Parathyroid adenoma (tissue), 2 donors: Measurements from ENCODE around the gene ANXA1.

ENCODE experiments used
- H2AFZ ChIP-seq: fragments of 300-600 bp; sonication (generic); one replicate; pipeline ENCODE4 v1.7.0; 2017; ENCODE audit warnings: antibody characterized with exemption, mild to moderate bottlenecking
- H3K27ac ChIP-seq: fragments of 300-600 bp; sonication (generic); one replicate; pipeline ENCODE4 v1.7.0; 2017
- H3K27me3 ChIP-seq: fragments of 300-600 bp; sonication (generic); one replicate; pipeline ENCODE4 v1.7.0; 2017; ENCODE audit warnings: low read length; ENCODE audit not compliant: control insufficient read depth, insufficient read depth
- H3K36me3 ChIP-seq: fragments of 300-600 bp; sonication (generic); one replicate; pipeline ENCODE4 v1.7.0; 2017; ENCODE audit warnings: low read length; ENCODE audit not compliant: control insufficient read depth, insufficient read depth
- H3K4me1 ChIP-seq: fragments of 300-600 bp; sonication (generic); one replicate; pipeline ENCODE4 v1.7.0; 2017; ENCODE audit warnings: control low read depth
- H3K4me2 ChIP-seq: fragments of 300-600 bp; sonication (generic); one replicate; pipeline ENCODE4 v1.7.0; 2017; ENCODE audit warnings: low read length
- H3K4me3 ChIP-seq: fragments of 300-600 bp; sonication (generic); one replicate; pipeline ENCODE4 v1.7.0; 2017; ENCODE audit warnings: low read depth, low read length
- H3K79me2 ChIP-seq: fragments of 300-600 bp; sonication (generic); one replicate; pipeline ENCODE4 v1.7.0; 2017; ENCODE audit warnings: control low read depth
- H3K9ac ChIP-seq: fragments of 300-600 bp; sonication (generic); one replicate; pipeline ENCODE4 v1.7.0; 2017; ENCODE audit warnings: mild to moderate bottlenecking
- H3K9me3 ChIP-seq: fragments of 300-600 bp; sonication (generic); one replicate; pipeline ENCODE4 v1.7.0; 2017; ENCODE audit warnings: low read length; ENCODE audit not compliant: control insufficient read depth
- CTCF ChIP-seq: fragments of 300-600 bp; sonication (generic); IDR thresholded peaks from one replicate; pipeline ENCODE4 v1.7.0; 2017; ENCODE audit warnings: antibody characterized with exemption, mild to moderate bottlenecking
- donor health status: primary hyperparathyroidism.

Gene ANXA1

GRCh38 chr9:73143711-73144328, 7.8 kb upstream of the ANXA1 start:
- H3K4me3 ChIP-seq: no peak overlapping the region
- H3K27ac ChIP-seq: no peak overlapping the region
- H2AFZ ChIP-seq: no peak overlapping the region
- no peaks in the 10 kb centered on the region for H3K36me3 ChIP-seq
- H3K4me2 ChIP-seq: peak overlapping the region; percentile 34
- H3K9ac ChIP-seq: no peak overlapping the region
- H3K4me1 ChIP-seq: no peaks in the 10 kb centered on the region
- no peak for TF ChIP-seq CTCF
- no peaks in the 10 kb centered on the region for H3K27me3 ChIP-seq
- no peaks in the 10 kb centered on the region for H3K9me3 ChIP-seq
- H3K79me2 ChIP-seq: no peaks in the 10 kb centered on the region

- Histone ChIP-seq H3K4me1 (no peaks in the 10 kb centered on the region), H2AFZ (no peak overlapping the region), H3K4me2 (no peak overlapping the region), H3K27ac (no peak overlapping the region), H3K36me3 (no peaks in the 10 kb centered on the region), H3K9me3 (no peaks in the 10 kb centered on the region), H3K4me3 (no peak overlapping the region), H3K9ac (no peak overlapping the region), H3K79me2 (no peaks in the 10 kb centered on the region), H3K27me3 (no peaks in the 10 kb centered on the region)
- TF ChIP-seq CTCF: no peak
Measured at GRCh38 chr9:73146111-73146815, 5.4 kb upstream of the ANXA1 start.

GRCh38 chr9:73148447-73148937, 3.2 kb upstream of the ANXA1 start:
- Histone ChIP-seq H3K27ac (no peak overlapping the region), H3K4me1 (no peaks in the 10 kb centered on the region), H3K9ac (no peak overlapping the region), H3K4me2 (no peak overlapping the region), H3K9me3 (no peaks in the 10 kb centered on the region), H3K4me3 (no peak overlapping the region), H3K27me3 (no peaks in the 10 kb centered on the region), H3K36me3 (no peaks in the 10 kb centered on the region), H3K79me2 (no peaks in the 10 kb centered on the region), H2AFZ (no peak overlapping the region)
- TF ChIP-seq CTCF: no peak

- H3K4me2 ChIP-seq: peak overlapping the region; percentile 18
- H3K27me3 ChIP-seq: no peaks in the 10 kb centered on the region
- H3K79me2 ChIP-seq: no peaks in the 10 kb centered on the region
- no peak for TF ChIP-seq CTCF
- H3K27ac ChIP-seq: no peak overlapping the region
- no peak overlapping the region for H2AFZ ChIP-seq
- H3K9me3 ChIP-seq: no peaks in the 10 kb centered on the region
- H3K4me3 ChIP-seq: no peak overlapping the region
- no peaks in the 10 kb centered on the region for H3K4me1 ChIP-seq
- H3K36me3 ChIP-seq: no peaks in the 10 kb centered on the region
- H3K9ac ChIP-seq: no peak overlapping the region
Measured at GRCh38 chr9:73149371-73150067, 2.1 kb upstream of the ANXA1 start.
